HCEC 1CT (cell line): Measurements from ENCODE around the gene NGDN.
"Not testable (repeated sequence)": the region's sequence is repeated elsewhere in the genome, so short reads cannot be mapped to it uniquely, and the experiment has no call there.

ENCODE experiments used
- DNase-seq: peaks from one replicate; pipeline ENCODE4 v3.0.0-alpha.2; 2017

Gene NGDN, protein sequence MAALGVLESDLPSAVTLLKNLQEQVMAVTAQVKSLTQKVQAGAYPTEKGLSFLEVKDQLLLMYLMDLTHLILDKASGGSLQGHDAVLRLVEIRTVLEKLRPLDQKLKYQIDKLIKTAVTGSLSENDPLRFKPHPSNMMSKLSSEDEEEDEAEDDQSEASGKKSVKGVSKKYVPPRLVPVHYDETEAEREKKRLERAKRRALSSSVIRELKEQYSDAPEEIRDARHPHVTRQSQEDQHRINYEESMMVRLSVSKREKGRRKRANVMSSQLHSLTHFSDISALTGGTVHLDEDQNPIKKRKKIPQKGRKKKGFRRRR

DNA sequence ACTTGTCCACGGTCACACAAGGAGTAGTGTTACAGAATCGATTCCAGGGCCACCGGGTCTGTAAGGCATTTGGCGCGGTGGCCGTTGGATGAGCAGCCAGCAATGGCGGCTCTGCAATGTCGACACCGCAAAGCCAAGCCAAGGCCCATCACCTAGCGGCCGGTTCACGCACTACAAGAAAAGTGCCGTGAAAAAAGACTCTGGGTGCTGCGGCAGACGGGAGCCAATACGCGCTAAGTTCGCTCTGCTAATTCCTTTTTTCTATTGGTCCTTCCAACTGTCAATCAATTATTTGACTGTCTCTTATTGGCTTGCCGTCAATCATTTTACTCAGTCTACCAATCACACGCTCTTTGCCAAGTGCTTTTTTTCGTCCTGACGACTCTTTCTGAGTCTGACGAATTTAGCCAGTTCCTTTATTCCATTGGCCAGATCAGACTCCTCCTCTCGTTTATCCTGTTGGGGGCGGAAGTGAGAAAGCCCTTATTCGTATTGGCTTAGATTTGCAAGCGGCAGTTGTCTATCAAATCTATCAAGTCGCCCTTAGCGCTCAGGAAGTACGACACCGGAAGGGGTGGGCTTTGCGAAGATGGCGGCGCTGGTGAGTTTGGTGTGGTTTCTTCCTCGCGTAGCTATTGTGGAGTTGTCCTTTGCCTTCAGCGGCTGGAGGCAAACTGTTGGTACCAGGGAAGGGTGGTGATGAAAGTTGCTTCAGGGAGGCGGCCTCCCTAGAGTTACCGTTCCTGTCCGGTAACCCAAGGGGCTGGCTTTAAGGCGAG lies at the start of gene NGDN:
Gene NGDN (plus strand): TSS at position 577 of the 779 bp plus-strand sequence. CDS start 13 bp downstream, at position 590.
- DNase-seq: peak; percentile 100

DNA sequence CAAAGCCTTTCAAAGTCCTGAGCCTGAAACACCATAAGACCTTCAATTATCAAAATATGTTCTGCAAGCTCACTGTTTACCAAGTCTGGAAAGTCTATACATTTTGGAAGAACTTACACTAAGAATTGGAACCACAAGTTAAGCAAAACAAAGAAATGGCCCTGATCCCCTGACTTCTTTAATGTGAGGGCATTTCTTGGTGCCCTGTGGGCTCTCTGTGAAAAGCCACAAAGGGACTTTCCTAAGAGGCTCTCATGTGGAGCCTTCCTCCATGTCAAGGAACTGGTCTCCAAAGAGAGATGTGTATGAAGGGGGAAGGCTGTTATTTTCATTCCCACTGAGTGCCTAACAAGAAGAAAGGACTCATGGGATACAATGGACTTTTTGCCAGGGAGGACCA lies 47.9 kb upstream of the NGDN start:
- no peak for DNase-seq

DNA sequence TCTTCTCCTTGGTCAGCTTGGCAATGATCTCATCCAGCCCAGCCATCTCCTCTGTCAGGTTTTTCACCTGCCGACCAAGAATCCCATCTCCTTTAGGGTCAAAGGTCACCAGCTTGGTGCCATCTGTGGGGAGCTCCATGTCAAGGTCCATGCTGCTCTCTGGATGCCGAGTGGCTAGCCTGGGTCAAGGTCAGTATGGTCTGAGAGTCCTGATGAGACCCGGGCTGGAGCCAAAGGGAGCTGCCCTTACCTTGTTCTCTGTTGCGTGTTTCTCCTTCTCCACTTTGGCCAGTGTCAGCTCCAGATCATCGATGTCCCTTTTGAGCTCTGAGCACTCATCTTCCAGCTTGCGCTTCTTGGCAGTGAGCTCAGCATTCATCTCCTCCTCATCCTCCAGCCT lies 45.8 kb upstream of the NGDN start:
- no peak for DNase-seq

GRCh38 chr14:23425169-23425568 lies 44.3 kb upstream of the NGDN start:
- no peak for DNase-seq

- not testable (repeated sequence) for DNase-seq
Observed at GRCh38 chr14:23425798-23426197, 43.7 kb upstream of the NGDN start.

- DNase-seq: no peak
Observed at GRCh38 chr14:23428686-23429495, 40.6 kb upstream of the NGDN start.

DNA sequence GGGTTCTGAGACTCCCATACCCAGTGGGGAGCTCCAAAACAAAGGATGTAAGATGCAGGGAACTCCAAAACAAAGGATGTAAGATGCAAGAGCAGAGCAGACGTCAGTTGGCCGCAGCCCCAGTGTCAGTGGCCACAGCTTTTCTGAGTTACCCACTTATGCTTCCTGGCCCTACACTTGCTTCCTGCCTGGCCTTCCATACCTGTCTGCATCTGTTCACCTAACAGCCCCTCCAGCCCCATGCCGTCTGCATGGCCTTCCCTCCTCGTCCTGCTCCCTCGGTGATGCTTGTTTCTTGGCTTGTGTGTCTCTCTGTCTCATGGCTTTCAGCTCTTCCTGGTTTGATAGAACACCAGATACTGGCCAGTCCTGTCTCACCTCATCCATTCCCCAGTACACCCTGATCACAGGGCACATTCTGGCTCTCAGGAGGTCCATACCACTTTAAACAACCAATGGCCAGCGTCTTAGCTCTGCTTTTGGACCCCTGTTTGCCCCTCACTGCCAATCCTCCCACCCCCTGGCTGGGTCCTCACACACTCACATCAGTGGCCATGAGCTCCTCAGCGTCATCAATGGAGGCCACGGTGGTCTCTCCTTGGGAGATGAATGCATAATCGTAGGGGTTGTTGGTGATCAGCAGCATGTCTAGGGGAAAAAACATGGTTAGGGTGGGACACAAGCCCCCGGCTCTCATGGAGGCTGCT lies 39.3 kb upstream of the NGDN start:
- no peak for DNase-seq

DNA sequence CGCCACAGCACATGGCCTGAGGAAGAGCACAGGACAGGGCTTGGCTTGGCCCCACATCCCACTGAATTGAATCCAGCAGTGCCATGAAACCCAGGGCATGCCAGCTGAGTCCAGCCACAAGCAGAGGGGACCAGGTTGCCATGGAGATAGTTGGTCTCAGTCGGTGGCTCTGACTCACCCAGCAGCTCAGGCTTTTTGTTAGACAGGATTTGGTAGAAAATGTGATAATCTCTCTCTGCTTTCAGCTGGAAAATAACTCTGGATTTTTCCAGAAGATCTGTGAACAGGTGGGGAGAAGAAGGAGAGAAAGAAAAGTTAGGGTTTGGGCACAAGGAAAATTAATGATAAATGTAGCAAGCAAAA lies 38.8 kb upstream of the NGDN start:
- DNase-seq: no peak

DNA sequence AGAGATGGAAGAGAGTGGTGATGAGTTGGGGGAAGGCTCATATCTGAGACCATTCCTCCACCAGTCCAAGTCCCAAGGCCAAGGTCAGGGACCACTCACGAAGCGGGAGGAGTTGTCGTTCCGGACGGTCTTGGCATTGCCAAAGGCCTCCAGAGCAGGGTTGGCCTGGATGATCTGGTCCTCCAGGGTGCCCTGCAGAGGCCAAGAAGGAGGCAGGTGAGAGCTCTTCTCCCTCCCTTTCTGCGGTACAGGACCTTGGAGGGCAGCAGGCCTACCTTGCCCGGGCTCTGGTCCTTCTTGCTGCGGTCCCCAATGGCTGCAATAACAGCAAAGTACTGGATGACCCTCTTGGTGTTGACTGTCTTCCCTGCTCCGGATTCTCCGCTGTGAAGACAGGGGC lies 38.0 kb upstream of the NGDN start:
- DNase-seq: no peak

GRCh38 chr14:23432102-23432925 lies 37.2 kb upstream of the NGDN start:
- no peak for DNase-seq

- no peak for DNase-seq
Observed at GRCh38 chr14:23432946-23433345, 36.6 kb upstream of the NGDN start.

DNA sequence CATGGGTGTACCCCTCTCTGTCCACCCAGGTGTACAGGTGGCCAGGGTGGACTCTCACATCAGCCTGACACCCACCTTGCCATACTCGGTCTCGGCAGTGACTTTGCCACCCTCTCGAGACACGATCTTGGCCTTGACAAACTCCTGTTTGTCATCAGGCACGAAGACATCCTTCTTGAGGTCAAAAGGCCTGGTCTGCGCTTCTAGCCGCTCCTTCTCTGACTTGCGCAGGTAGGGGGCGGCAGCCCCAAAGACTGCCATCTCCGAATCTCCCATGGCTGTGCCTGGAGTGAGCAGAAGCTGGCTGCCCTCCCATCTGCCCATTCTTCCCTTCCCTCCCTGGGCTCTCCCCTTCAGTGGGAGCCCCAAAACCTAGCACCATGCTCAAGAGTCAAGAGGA lies 36.0 kb upstream of the NGDN start:
- no peak for DNase-seq

DNA sequence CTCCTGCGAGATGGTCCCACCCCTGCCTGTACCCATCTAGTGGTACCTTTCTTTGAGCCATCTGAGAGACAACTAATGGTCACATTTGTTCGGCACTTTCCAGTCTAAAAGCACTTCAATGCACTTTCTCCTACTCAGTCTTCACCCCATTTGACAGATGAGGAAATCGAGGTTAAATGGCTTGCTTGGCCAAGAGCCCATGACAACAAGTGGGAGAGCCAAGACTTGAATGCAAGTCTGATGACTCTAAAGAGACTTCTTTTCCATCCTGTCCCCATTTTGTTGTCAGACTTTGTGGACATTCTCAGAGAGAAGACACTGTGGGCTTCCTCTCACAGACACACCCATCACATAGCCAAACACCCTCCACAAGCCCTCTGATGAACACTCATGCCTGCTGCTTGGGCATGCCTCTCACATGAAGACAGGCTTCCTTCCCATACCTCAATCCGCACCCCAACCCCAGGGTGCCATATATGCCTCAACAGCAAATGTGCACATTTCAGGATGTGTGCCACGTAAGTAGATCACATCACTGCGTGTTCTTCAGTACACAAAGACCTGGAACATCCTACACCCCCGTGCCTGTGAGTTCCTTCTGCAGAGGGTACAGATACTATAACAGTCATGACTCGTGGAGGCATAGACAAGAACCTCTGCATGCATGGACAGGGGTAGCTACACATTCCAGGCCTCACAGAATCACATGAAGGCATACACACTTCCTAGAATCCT lies 34.8 kb upstream of the NGDN start:
- DNase-seq: no peak

- no peak for DNase-seq
Observed at GRCh38 chr14:23435543-23436326, 33.8 kb upstream of the NGDN start, which contains the start of gene MYH7. MYH7 (minus strand) TSS chr14:23435660; CDS start chr14:23433732, 1,928 bp downstream.

DNA sequence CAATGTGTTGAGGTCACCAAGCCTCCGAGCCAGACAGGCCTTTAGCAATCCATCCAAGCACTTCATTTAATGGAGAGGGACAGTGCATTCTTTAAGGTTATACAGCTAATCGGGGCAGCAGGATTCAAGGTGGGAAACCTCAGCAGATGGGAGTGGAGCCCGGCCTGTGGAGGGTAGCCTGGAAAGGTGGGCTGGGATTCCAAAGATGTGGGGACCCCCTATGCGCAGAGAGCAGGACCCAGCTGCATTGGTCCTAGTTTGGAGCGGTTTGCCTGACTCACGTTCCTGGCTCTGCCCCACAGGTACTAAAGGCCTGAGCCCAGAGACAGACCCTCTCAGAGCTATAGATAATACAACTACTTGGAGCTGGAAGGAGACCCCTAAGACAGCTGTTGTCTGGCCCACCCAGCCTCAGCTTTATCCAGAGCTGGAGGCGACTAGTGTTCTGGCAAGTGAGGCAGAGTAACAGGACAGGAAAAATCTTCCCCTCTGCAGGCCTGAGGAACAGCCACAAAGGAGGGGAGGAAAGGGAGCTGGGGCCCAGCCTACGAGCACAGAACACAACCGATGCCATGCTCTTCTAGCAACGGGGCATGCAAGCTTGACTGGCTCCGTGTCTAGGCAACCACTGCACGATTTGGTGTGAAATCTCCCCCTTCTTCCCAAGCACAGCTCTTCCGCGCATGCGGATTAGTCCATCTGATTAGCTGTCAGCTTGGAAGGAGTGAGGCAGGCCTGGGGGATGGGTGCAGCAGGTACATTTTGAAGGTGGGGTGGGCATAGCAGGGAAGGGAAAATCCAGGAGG lies 33.0 kb upstream of the NGDN start:
- DNase-seq: no peak

GRCh38 chr14:23437133-23438100 lies 32.1 kb upstream of the NGDN start:
- DNase-seq: no peak

GRCh38 chr14:23438101-23438971 lies 31.2 kb upstream of the NGDN start:
- DNase-seq: no peak
